Type B pancreatic cell (in vitro differentiated cells): ENCODE results near the gene C6orf58. TPM values are rescaled to one million over a fixed set of nuclear protein-coding genes. Genes with fewer than 3 reads are reported as not detected.

Experiments
- DNase-seq: peaks from one replicate; pipeline ENCODE4 v3.0.0; 2021; ENCODE audit warnings: mixed read lengths; ENCODE audit not compliant: unreplicated experiment; ENCODE audit errors: extremely low spot score
- H3K27ac Mint-ChIP-seq: 2 replicates; pipeline ENCODE4 v1.8.0; 2021; ENCODE audit warnings: mild to moderate bottlenecking, mixed read lengths
- H3K27me3 Mint-ChIP-seq: 2 replicates; pipeline ENCODE4 v1.8.0; 2021; ENCODE audit warnings: mixed read lengths
- H3K36me3 Mint-ChIP-seq: 2 replicates; pipeline ENCODE4 v1.8.0; 2021; ENCODE audit warnings: mixed read lengths
- H3K4me1 Mint-ChIP-seq: one replicate; pipeline ENCODE4 v1.8.0; 2021; ENCODE audit warnings: mixed read lengths; ENCODE audit not compliant: unreplicated experiment
- H3K4me3 Mint-ChIP-seq: 2 replicates; pipeline ENCODE4 v1.8.0; 2021; ENCODE audit warnings: mild to moderate bottlenecking, mixed read lengths
- H3K9me3 Mint-ChIP-seq: 2 replicates; pipeline ENCODE4 v1.8.0; 2021; ENCODE audit warnings: mixed read lengths
- total RNA-seq: library from RNA; stranded (reverse); gene quantifications from 2 replicates; pipeline ENCODE4 v1.2.1, GENCODE V29; 2021; ENCODE audit warnings: low replicate concordance
- TF ChIP-seq, protein P1 (sequence below): fragments of 200-600 bp; sonication (generic); conservative IDR thresholded peaks from 2 replicates; pipeline ENCODE4 v1.5.0; 2021; ENCODE audit warnings: antibody characterized with exemption, mild to moderate bottlenecking

Gene C6orf58
- total RNA-seq, 1 donor from 2014 or later: 0.63 TPM

- no peaks in the 10 kb centered on the region for H3K4me1 Mint-ChIP-seq
- H3K36me3 Mint-ChIP-seq: no peaks in the 10 kb centered on the region
- H3K4me3 Mint-ChIP-seq: no peak overlapping the region
Measured at GRCh38 chr6:127547215-127547614, 29.8 kb upstream of the C6orf58 start.

DNA sequence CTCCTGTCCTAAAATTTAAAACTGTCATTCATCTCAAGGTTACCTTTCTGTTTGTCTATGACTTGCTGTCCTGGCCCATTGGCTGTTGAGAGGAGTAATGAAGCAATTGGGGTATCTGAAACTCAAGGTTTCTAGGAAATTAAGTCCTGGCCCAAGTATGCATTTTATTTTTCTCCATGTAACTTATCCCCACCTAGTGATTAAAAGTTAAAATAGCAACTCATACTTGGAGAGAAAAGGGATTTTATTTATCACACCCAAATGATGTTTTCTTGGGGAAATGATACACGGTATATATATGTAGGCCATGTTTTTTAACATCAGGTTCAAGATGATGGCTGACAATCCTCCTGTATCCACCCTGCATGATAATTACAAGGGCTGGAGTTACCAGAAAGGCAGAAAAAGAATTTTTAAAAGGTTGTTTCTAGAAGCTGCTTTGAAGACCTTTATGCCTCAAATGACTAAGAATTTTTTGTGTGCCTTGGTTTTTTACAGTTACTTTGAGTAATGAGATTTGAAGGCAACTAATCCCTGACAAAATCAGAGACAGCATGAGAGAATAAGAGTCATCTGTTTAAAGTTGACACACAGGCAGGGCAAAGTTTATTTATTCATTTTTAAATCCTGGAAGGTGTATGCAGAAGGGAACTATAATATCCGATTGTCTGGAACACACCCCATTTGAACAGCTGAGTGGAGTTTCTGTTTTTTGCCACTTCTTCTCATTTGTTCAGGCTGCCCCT is 28.9 kb upstream of the C6orf58 start:
- H3K4me3 Mint-ChIP-seq: no peak overlapping the region

More at GRCh38 chr6:127547215-127547614, 29.8 kb upstream of the C6orf58 start:
- no peak overlapping the region for H3K27ac Mint-ChIP-seq
- DNase-seq: no peak
- TF ChIP-seq, protein P1, sequence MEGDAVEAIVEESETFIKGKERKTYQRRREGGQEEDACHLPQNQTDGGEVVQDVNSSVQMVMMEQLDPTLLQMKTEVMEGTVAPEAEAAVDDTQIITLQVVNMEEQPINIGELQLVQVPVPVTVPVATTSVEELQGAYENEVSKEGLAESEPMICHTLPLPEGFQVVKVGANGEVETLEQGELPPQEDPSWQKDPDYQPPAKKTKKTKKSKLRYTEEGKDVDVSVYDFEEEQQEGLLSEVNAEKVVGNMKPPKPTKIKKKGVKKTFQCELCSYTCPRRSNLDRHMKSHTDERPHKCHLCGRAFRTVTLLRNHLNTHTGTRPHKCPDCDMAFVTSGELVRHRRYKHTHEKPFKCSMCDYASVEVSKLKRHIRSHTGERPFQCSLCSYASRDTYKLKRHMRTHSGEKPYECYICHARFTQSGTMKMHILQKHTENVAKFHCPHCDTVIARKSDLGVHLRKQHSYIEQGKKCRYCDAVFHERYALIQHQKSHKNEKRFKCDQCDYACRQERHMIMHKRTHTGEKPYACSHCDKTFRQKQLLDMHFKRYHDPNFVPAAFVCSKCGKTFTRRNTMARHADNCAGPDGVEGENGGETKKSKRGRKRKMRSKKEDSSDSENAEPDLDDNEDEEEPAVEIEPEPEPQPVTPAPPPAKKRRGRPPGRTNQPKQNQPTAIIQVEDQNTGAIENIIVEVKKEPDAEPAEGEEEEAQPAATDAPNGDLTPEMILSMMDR: peak; percentile 60
- H3K9me3 Mint-ChIP-seq: no peaks in the 10 kb centered on the region
- H3K27me3 Mint-ChIP-seq: peaks cover 4% of the 10 kb centered on the region

DNA sequence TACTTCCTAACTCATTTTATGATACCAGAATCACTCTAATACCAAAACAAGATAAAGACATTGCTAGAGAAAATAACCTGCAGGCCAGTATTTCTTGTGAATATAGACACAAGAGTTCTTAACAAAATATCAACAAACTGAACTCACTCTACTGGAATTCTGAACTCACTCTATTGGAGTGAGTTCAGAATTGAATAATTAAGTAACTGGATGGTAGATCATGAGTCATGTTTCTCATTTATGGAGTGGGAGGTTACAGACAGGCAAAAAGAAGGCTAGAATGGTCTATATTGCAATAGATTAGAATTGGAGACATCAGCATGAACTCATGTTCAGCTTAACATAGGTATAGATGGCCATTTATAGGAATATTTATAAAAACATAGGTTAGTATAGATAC is 26.6 kb upstream of the C6orf58 start:
- Mint-ChIP-seq H3K27ac (no peak overlapping the region), H3K4me1 (no peaks in the 10 kb centered on the region), H3K4me3 (no peak overlapping the region), H3K27me3 (no peaks in the 10 kb centered on the region), H3K36me3 (no peaks in the 10 kb centered on the region), H3K9me3 (no peaks in the 10 kb centered on the region)
- TF ChIP-seq, protein P1: no peak
- no peak for DNase-seq

More for the DNA sequence above, 28.9 kb upstream of the C6orf58 start:
- H3K36me3 Mint-ChIP-seq: no peaks in the 10 kb centered on the region
- no peak overlapping the region for H3K27ac Mint-ChIP-seq
- H3K9me3 Mint-ChIP-seq: no peaks in the 10 kb centered on the region
- no peaks in the 10 kb centered on the region for H3K4me1 Mint-ChIP-seq
- no peaks in the 10 kb centered on the region for H3K27me3 Mint-ChIP-seq
- DNase-seq: no peak
- TF ChIP-seq, protein P1: peak; percentile 48

GRCh38 chr6:127554435-127555006 is 22.5 kb upstream of the C6orf58 start:
- Mint-ChIP-seq H3K27me3 (no peaks in the 10 kb centered on the region), H3K27ac (no peak overlapping the region), H3K4me1 (no peaks in the 10 kb centered on the region), H3K36me3 (no peaks in the 10 kb centered on the region), H3K9me3 (no peaks in the 10 kb centered on the region), H3K4me3 (no peak overlapping the region)
- no peak for DNase-seq
- TF ChIP-seq, protein P1: peak; percentile 67

DNA sequence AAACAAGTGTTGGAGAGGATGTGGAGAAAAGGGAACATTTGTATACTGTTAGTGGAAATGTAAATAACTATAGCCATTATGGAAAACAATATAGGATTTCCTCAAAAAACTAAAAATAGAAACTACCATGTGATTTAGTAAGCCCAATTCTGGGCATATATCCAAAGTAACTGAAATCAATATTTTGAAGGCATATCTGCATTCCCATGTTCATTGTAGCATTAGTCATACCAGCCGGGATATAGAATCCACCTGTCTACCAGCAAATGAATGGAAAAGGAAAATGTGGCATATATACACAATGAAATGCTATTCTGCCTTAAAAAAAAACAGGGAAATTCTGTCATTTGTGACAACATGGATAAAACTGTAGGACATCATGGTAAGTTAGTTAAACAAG is 15.3 kb upstream of the C6orf58 start:
- no peaks in the 10 kb centered on the region for H3K27me3 Mint-ChIP-seq
- TF ChIP-seq, protein P1: no peak
- H3K9me3 Mint-ChIP-seq: no peaks in the 10 kb centered on the region
- no peak for DNase-seq
- H3K27ac Mint-ChIP-seq: no peak overlapping the region
- H3K4me1 Mint-ChIP-seq: peaks cover 4% of the 10 kb centered on the region
- no peak overlapping the region for H3K4me3 Mint-ChIP-seq
- no peaks in the 10 kb centered on the region for H3K36me3 Mint-ChIP-seq
